Nephron progenitor cell (in vitro differentiated cells): ENCODE data around the gene RAB8A.
A peak's percentile ranks its signal among the peaks of the same experiment; 100 is the strongest.

Experiments used
- DNase-seq: peaks from one replicate; pipeline ENCODE4 v3.0.0; 2021
- H3K27ac Mint-ChIP-seq: 2 replicates; pipeline ENCODE4 v1.8.0; 2021; ENCODE audit warnings: mild to moderate bottlenecking, moderate library complexity, mixed read lengths
- H3K27me3 Mint-ChIP-seq: 2 replicates; pipeline ENCODE4 v1.8.0; 2021; ENCODE audit warnings: mild to moderate bottlenecking, low read depth, mixed read lengths; ENCODE audit not compliant: poor library complexity
- H3K36me3 Mint-ChIP-seq: 2 replicates; pipeline ENCODE4 v1.8.0; 2021; ENCODE audit warnings: low read depth, mixed read lengths
- H3K4me1 Mint-ChIP-seq: 2 replicates; pipeline ENCODE4 v1.8.0; 2021; ENCODE audit warnings: mixed read lengths
- H3K4me3 Mint-ChIP-seq: 2 replicates; pipeline ENCODE4 v1.8.0; 2021; ENCODE audit warnings: mild to moderate bottlenecking, moderate library complexity, mixed read lengths
- H3K9me3 Mint-ChIP-seq: 2 replicates; pipeline ENCODE4 v1.8.0; 2021; ENCODE audit warnings: mild to moderate bottlenecking, moderate library complexity, mixed read lengths
- CTCF ChIP-seq: fragments of 200-600 bp; sonication (generic); IDR thresholded peaks from 2 replicates; pipeline ENCODE4 v1.5.0; 2021; ENCODE audit warnings: antibody characterized with exemption

The RAB8A gene

GRCh38 chr19:16111160-16111908 lies at the start of gene RAB8A:
Gene RAB8A, plus strand, starts transcription at chr19:16111889. Its CDS starts 13 bp downstream, at chr19:16111902.
- no peaks in the 10 kb centered on the region for H3K36me3 Mint-ChIP-seq
- DNase-seq, result peak; percentile 99
- peaks cover 3% of the 10 kb centered on the region for H3K27me3 Mint-ChIP-seq
- TF ChIP-seq CTCF, result peak; percentile 95
- H3K9me3 Mint-ChIP-seq, result no peaks in the 10 kb centered on the region
- peak within 1 kb of the TSS; percentile 98 for H3K4me3 Mint-ChIP-seq
- H3K4me1 Mint-ChIP-seq, result peaks cover 39% of the 10 kb centered on the region
- peak within 1 kb of the TSS; percentile 98 for H3K27ac Mint-ChIP-seq

GRCh38 chr19:16061943-16062342 lies 49.7 kb upstream of the RAB8A start:
- Mint-ChIP-seq H3K4me1 (peaks cover 9% of the 10 kb centered on the region), H3K4me3 (no peak overlapping the region), H3K27me3 (peaks cover 13% of the 10 kb centered on the region), H3K27ac (no peak overlapping the region), H3K9me3 (peaks cover 39% of the 10 kb centered on the region), H3K36me3 (no peaks in the 10 kb centered on the region)
- no peak for TF ChIP-seq CTCF
- DNase-seq, result no peak

- no peak overlapping the region for H3K27ac Mint-ChIP-seq
- H3K27me3 Mint-ChIP-seq, result peaks cover 13% of the 10 kb centered on the region
- peak; percentile 75 for TF ChIP-seq CTCF
- no peak overlapping the region for H3K4me3 Mint-ChIP-seq
- peak; percentile 67 for DNase-seq
- no peaks in the 10 kb centered on the region for H3K36me3 Mint-ChIP-seq
- peaks cover 31% of the 10 kb centered on the region for H3K9me3 Mint-ChIP-seq
- peaks cover 9% of the 10 kb centered on the region for H3K4me1 Mint-ChIP-seq
Measured at GRCh38 chr19:16062789-16063188, 48.9 kb upstream of the RAB8A start.

GRCh38 chr19:16064209-16064889 lies 47.3 kb upstream of the RAB8A start:
- H3K36me3 Mint-ChIP-seq, result no peaks in the 10 kb centered on the region
- no peak for TF ChIP-seq CTCF
- DNase-seq, result no peak
- peak overlapping the region; percentile 62 for H3K27ac Mint-ChIP-seq
- peaks cover 9% of the 10 kb centered on the region for H3K4me1 Mint-ChIP-seq
- H3K9me3 Mint-ChIP-seq, result peaks cover 20% of the 10 kb centered on the region
- H3K27me3 Mint-ChIP-seq, result peaks cover 13% of the 10 kb centered on the region
- H3K4me3 Mint-ChIP-seq, result no peak overlapping the region

GRCh38 chr19:16066611-16067104 lies 45.0 kb upstream of the RAB8A start:
- H3K27ac Mint-ChIP-seq, result no peak overlapping the region
- H3K9me3 Mint-ChIP-seq, result peaks cover 10% of the 10 kb centered on the region
- H3K4me3 Mint-ChIP-seq, result no peak overlapping the region

More at GRCh38 chr19:16066611-16067104, 45.0 kb upstream of the RAB8A start:
- no peak for TF ChIP-seq CTCF
- Mint-ChIP-seq H3K36me3 (no peaks in the 10 kb centered on the region), H3K4me1 (peaks cover 9% of the 10 kb centered on the region), H3K27me3 (peaks cover 7% of the 10 kb centered on the region)
- DNase-seq, result no peak
